IMR-90 (cell line): ENCODE measurements around the gene IL17REL. TPM values are rescaled to one million over a fixed set of nuclear protein-coding genes. Genes with fewer than 3 reads are reported as not detected.

ENCODE experiments used
- ATAC-seq: fragments of 200-7000 bp; cut with Tn5 transposase; 2 replicates; pipeline ENCODE4 v1.9.1; 2020; ENCODE audit warnings: low read depth, mild to moderate bottlenecking, moderate library complexity
- BruUV-seq: library from RNA; stranded (reverse); fragments of 400-500 nt; replicated peaks from 2 replicates; lab custom pipeline; 2021; lab: Mats Ljungman, UMichigan
- CTCF ChIA-PET: fragments of 300-600 bp; formaldehyde crosslinking; extraction: SDS; loops from one replicate; lab custom pipeline; 2021; ENCODE audit warnings: antibody characterized with exemption; lab: Yijun Ruan, JAX
- POLR2A ChIA-PET: fragments of 300-600 bp; sonication (Branson Sonifier 250); formaldehyde crosslinking; loops from one replicate; lab custom pipeline; 2022; ENCODE audit warnings: antibody characterized with exemption; ENCODE audit not compliant: unreplicated experiment; lab: Charles Lee
- DNase-seq: peaks from one replicate; pipeline ENCODE4 v3.0.0; 2013
- H2AFZ ChIP-seq: replicated peaks from 2 replicates; pipeline ENCODE3; 2013; ENCODE audit warnings: low read length, mild to moderate bottlenecking; ENCODE audit not compliant: poor library complexity
- H2AK5ac ChIP-seq: 2 replicates; pipeline ENCODE4 v1.6.1; 2013; ENCODE audit warnings: low read depth, low read length, inconsistent platforms
- H2AK9ac ChIP-seq: replicated peaks from 2 replicates; pipeline ENCODE3; 2013; ENCODE audit warnings: mild to moderate bottlenecking, low read depth, low read length, moderate library complexity; ENCODE audit not compliant: poor library complexity
- H2BK120ac ChIP-seq: 2 replicates; pipeline ENCODE4 v1.6.1; 2013; ENCODE audit warnings: low read depth, low read length, inconsistent platforms
- H2BK15ac ChIP-seq: 3 replicates; pipeline ENCODE4 v1.6.1; 2013; ENCODE audit warnings: low read depth, low read length, inconsistent platforms
- H2BK20ac ChIP-seq: 2 replicates; pipeline ENCODE4 v1.6.1; 2013; ENCODE audit warnings: low read depth, mild to moderate bottlenecking, inconsistent platforms, low read length, moderate library complexity
- H2BK5ac ChIP-seq: 2 replicates; pipeline ENCODE4 v1.6.1; 2013; ENCODE audit warnings: mild to moderate bottlenecking, low read depth, low read length, inconsistent platforms; ENCODE audit not compliant: poor library complexity, severe bottlenecking
- H3K14ac ChIP-seq: replicated peaks from 2 replicates; pipeline ENCODE4 v1.6.1; 2013; ENCODE audit warnings: low read depth, low read length, inconsistent platforms
- H3K18ac ChIP-seq: 2 replicates; pipeline ENCODE4 v1.6.1; 2013; ENCODE audit warnings: low read depth, low read length, control low read depth
- H3K23ac ChIP-seq: 2 replicates; pipeline ENCODE4 v1.6.1; 2013; ENCODE audit warnings: low read depth, low read length, inconsistent platforms
- H3K27ac ChIP-seq: 2 replicates; pipeline ENCODE4 v1.5.1; 2013; ENCODE audit warnings: mild to moderate bottlenecking, control low read depth, low read length; ENCODE audit not compliant: insufficient read depth
- H3K27me3 ChIP-seq: 2 replicates; pipeline ENCODE4 v1.6.1; 2013; ENCODE audit warnings: low read length; ENCODE audit not compliant: control insufficient read depth, insufficient read depth
- H3K36me3 ChIP-seq: 2 replicates; pipeline ENCODE4 v1.6.1; 2013; ENCODE audit warnings: low read length, mixed read lengths; ENCODE audit not compliant: control insufficient read depth, insufficient read depth
- H3K4ac ChIP-seq: 2 replicates; pipeline ENCODE4 v1.6.1; 2013; ENCODE audit warnings: low read depth, low read length, inconsistent platforms
- H3K4me1 ChIP-seq: 2 replicates; pipeline ENCODE4 v1.6.1; 2013; ENCODE audit warnings: low read length, mixed read lengths; ENCODE audit not compliant: control insufficient read depth, insufficient read depth
- H3K4me2 ChIP-seq: 2 replicates; pipeline ENCODE4 v1.6.1; 2013; ENCODE audit warnings: low read depth, mild to moderate bottlenecking, control low read depth, low read length, moderate library complexity
- H3K4me3 ChIP-seq: 2 replicates; pipeline ENCODE4 v1.5.1; 2013; ENCODE audit warnings: low read depth, mild to moderate bottlenecking, control low read depth, low read length, moderate library complexity; ENCODE audit not compliant: insufficient read depth
- H3K56ac ChIP-seq: 2 replicates; pipeline ENCODE4 v1.6.1; 2013; ENCODE audit warnings: low read length, inconsistent platforms; ENCODE audit not compliant: insufficient read depth; ENCODE audit errors: extremely low read depth
- H3K79me1 ChIP-seq, 2 experiments: 2 replicates each; pipeline ENCODE4 v1.6.1; 2013; ENCODE audit warnings: low read length in 2 of 2, inconsistent platforms in 1 of 2, low read depth in 1 of 2
- H3K9ac ChIP-seq: 2 replicates; pipeline ENCODE4 v1.6.1; 2013; ENCODE audit warnings: low read depth, low read length, control low read depth
- H3K9me1 ChIP-seq: 2 replicates; pipeline ENCODE4 v1.6.1; 2013; ENCODE audit warnings: low read length, inconsistent platforms; ENCODE audit not compliant: insufficient read depth
- H3K9me3 ChIP-seq: 2 replicates; pipeline ENCODE4 v1.6.1; 2013; ENCODE audit warnings: low read length; ENCODE audit not compliant: control insufficient read depth, insufficient read depth
- H4K20me1 ChIP-seq: 2 replicates; pipeline ENCODE4 v1.6.1; 2013; ENCODE audit warnings: low read length, inconsistent platforms; ENCODE audit not compliant: insufficient read depth
- H4K5ac ChIP-seq: 2 replicates; pipeline ENCODE4 v1.6.1; 2013; ENCODE audit warnings: mild to moderate bottlenecking, low read depth, low read length, control low read depth
- H4K8ac ChIP-seq, 2 experiments: 2 replicates each; pipeline ENCODE4 v1.6.1; 2013; ENCODE audit warnings: low read depth in 2 of 2, low read length in 2 of 2, control low read depth in 1 of 2, inconsistent platforms in 1 of 2
- H4K91ac ChIP-seq: 2 replicates; pipeline ENCODE4 v1.6.1; 2013; ENCODE audit warnings: low read depth, low read length, inconsistent platforms; ENCODE audit not compliant: insufficient read depth
- FOS ChIP-seq: fragments of 150-350 bp; IDR thresholded peaks from 2 replicates; pipeline ENCODE4 v1.6.1; 2016; ENCODE audit warnings: low read depth, low read length
- NFE2L2 ChIP-seq: fragments of 150-350 bp; IDR thresholded peaks from 2 replicates; pipeline ENCODE4 v1.6.1; 2016; ENCODE audit warnings: low read depth, mild to moderate bottlenecking, low read length
- POLR2A ChIP-seq: IDR thresholded peaks from 2 replicates; pipeline ENCODE4 v1.6.1; 2012; ENCODE audit warnings: mild to moderate bottlenecking, low read depth, low read length
- RFX5 ChIP-seq: IDR thresholded peaks from 2 replicates; pipeline ENCODE4 v1.8.0; 2012; ENCODE audit warnings: low read depth, mild to moderate bottlenecking, low read length, moderate library complexity
- SMC3 ChIP-seq: fragments of 150-350 bp; IDR thresholded peaks from 2 replicates; pipeline ENCODE4 v1.6.1; 2016; ENCODE audit warnings: low read depth, mild to moderate bottlenecking, antibody characterized with exemption, low read length, moderate library complexity
- USF2 ChIP-seq: fragments of 150-350 bp; IDR thresholded peaks from 2 replicates; pipeline ENCODE4 v1.6.1; 2017; ENCODE audit warnings: mild to moderate bottlenecking, antibody characterized with exemption, low read length, low read depth
- WGBS, 2 experiments: methylation state at CpG; one replicate each; pipeline versions ENCODE4 v1.1.5 to v1.1.7; 2013; ENCODE audit warnings: missing lambda C conversion rate in 2 of 2; ENCODE audit not compliant: insufficient read length in 1 of 2; ENCODE audit errors: extremely low coverage in 2 of 2; 5-methylcytosine and 5-hydroxymethylcytosine counted together
- dilution Hi-C: fragments of 300-500 bp; cut with HindIII; formaldehyde crosslinking; loops from one replicate; pipeline ENCODE4 v1.14.3; 2018; ENCODE audit warnings: low sequenced_read_pairs; ENCODE audit not compliant: unreplicated experiment
- in situ Hi-C: fragments of 300-500 bp; cut with MboI; formaldehyde crosslinking; loops from 3 replicates; pipeline ENCODE4 v1.14.3; 2019; ENCODE audit warnings: low sequenced_read_pairs, inconsistent platforms, mixed read lengths
- intact Hi-C: fragments of 100-400 bp; cut with micrococcal nuclease; formaldehyde crosslinking; loops from 2 replicates; pipeline ENCODE4 v1.10.0; 2022
- polyA plus RNA-seq, 3 experiments: library from polyadenylated mRNA; depleted of rRNA; stranded (reverse); fragments of >200 nt; gene quantifications; 2 replicates each; pipeline ENCODE4 v1.2.3, GENCODE V29; 2012; ENCODE audit warnings: low replicate concordance in 1 of 3
- total RNA-seq: library from RNA; depleted of rRNA; stranded (reverse); fragments of >200 nt; gene quantifications from 2 replicates; pipeline ENCODE4 v1.2.3, GENCODE V29; 2012

The IL17REL gene
- total and polyA plus RNA-seq, 2 of the 4 experiments (the other 2 are of a cell fraction), result not detected

GRCh38 chr22:50056214-50056972 is 43.8 kb upstream of the IL17REL start:
- H3K27me3 ChIP-seq, result peaks cover 38% of the 10 kb centered on the region
- no peak overlapping the region for H2AFZ ChIP-seq
- WGBS, 2 experiments, result 77% methylated on average over 9 of the region's 34 CpGs; no CpG with 5 or more reads in 1 of the 2 experiments
- H3K4me2 ChIP-seq, result no peak overlapping the region
- no peaks in the 10 kb centered on the region for H3K9me1 ChIP-seq
- H4K91ac ChIP-seq, result no peak overlapping the region
- no peaks in the 10 kb centered on the region for H3K36me3 ChIP-seq
- ATAC-seq (no peak), DNase-seq (no peak)
- H2AK5ac ChIP-seq, result no peak overlapping the region
- ChIA-PET POLR2A (no interaction called here), CTCF (no interaction called here)
- peaks cover 6% of the 10 kb centered on the region; the same call in 1 of the 2 replicates for H3K4me1 ChIP-seq
- no peaks in the 10 kb centered on the region for H4K20me1 ChIP-seq
- H3K9me3 ChIP-seq, result peaks cover 16% of the 10 kb centered on the region
- H3K9ac ChIP-seq, result no peak overlapping the region
- no peak overlapping the region for H3K56ac ChIP-seq
- no TSS peak for BruUV-seq
- no peak overlapping the region for H2AK9ac ChIP-seq
- H2BK5ac ChIP-seq, result no peak overlapping the region
- H4K5ac ChIP-seq, result no peak overlapping the region
- H3K23ac ChIP-seq, result no peak overlapping the region
- H2BK20ac ChIP-seq, result no peak overlapping the region
- no peak overlapping the region for H2BK15ac ChIP-seq
- no peak overlapping the region for H3K4ac ChIP-seq
- in situ Hi-C loops (no loop called here), dilution Hi-C loops (no loop called here), intact Hi-C loops (no loop called here)
- no peak overlapping the region for H3K14ac ChIP-seq
- TF ChIP-seq FOS, result no peak
- no peak for TF ChIP-seq POLR2A
- TF ChIP-seq SMC3, result no peak
- no peak for TF ChIP-seq USF2
- TF ChIP-seq RFX5, result no peak
- no peak for TF ChIP-seq NFE2L2
- H3K79me1 ChIP-seq, result no peaks in the 10 kb centered on the region
- no peak overlapping the region for H2BK120ac ChIP-seq
- H3K4me3 ChIP-seq, result no peak overlapping the region
- no peak overlapping the region for H3K27ac ChIP-seq
- H3K18ac ChIP-seq, result no peak overlapping the region
- H4K8ac ChIP-seq, result no peak overlapping the region
